ENCODE measurements around the gene MAN1A2.

The MAN1A2 gene

GRCh38 chr1:117335376-117336086 lies 31.7 kb upstream of the MAN1A2 start:
- no peaks in the 10 kb centered on the region for H3K4me1 ChIP-seq (ENCODE audit: low read depth, poor library complexity, severe bottlenecking)
- no peaks in the 10 kb centered on the region for H4K20me1 ChIP-seq (ENCODE audit: insufficient read depth)
- H3K4me2 ChIP-seq, result no peak overlapping the region
- H3K4me3 ChIP-seq (IDR thresholded peaks at IDR 0.05; ENCODE audit: insufficient read depth, low read depth, low read length), result no peak overlapping the region
- H3K79me2 ChIP-seq (ENCODE audit: insufficient read depth, low read depth), result no peaks in the 10 kb centered on the region
- H3K27me3 ChIP-seq (ENCODE audit: insufficient read depth, low read depth), result no peaks in the 10 kb centered on the region
- H3K36me3 ChIP-seq (ENCODE audit: insufficient read depth), result no peaks in the 10 kb centered on the region
- no peak for TF ChIP-seq CTCF (conservative IDR thresholded peaks at IDR 0.05; ENCODE audit: low read depth, low read length)
- H3K27ac ChIP-seq, result no peak overlapping the region
- no peak overlapping the region for H2AFZ ChIP-seq (ENCODE audit: low read depth)
- no peak overlapping the region for H3K9ac ChIP-seq

- Histone ChIP-seq H4K20me1 (ENCODE audit: insufficient read depth) (no peaks in the 10 kb centered on the region), H3K27me3 (ENCODE audit: insufficient read depth, low read depth) (no peaks in the 10 kb centered on the region), H2AFZ (ENCODE audit: low read depth) (no peak overlapping the region), H3K4me3 (IDR thresholded peaks at IDR 0.05; ENCODE audit: insufficient read depth, low read depth, low read length) (no peak overlapping the region), H3K9ac (no peak overlapping the region), H3K36me3 (ENCODE audit: insufficient read depth) (no peaks in the 10 kb centered on the region), H3K79me2 (ENCODE audit: insufficient read depth, low read depth) (no peaks in the 10 kb centered on the region), H3K27ac (no peak overlapping the region), H3K4me1 (ENCODE audit: low read depth, poor library complexity, severe bottlenecking) (no peaks in the 10 kb centered on the region), H3K4me2 (no peak overlapping the region)
- TF ChIP-seq CTCF (conservative IDR thresholded peaks at IDR 0.05; ENCODE audit: low read depth, low read length), result no peak
These were observed 31.0 kb upstream of the MAN1A2 start for GRCh38 chr1:117336088-117336817.

- H3K36me3 ChIP-seq (ENCODE audit: insufficient read depth), result no peaks in the 10 kb centered on the region
- peak overlapping the region; percentile 12; the same call in 1 of the 2 replicates for H2AFZ ChIP-seq (ENCODE audit: low read depth)
- H3K79me2 ChIP-seq (ENCODE audit: insufficient read depth, low read depth), result no peaks in the 10 kb centered on the region
- TF ChIP-seq CTCF (conservative IDR thresholded peaks at IDR 0.05; ENCODE audit: low read depth, low read length), result no peak
- no peak overlapping the region for H3K4me2 ChIP-seq
- H3K27me3 ChIP-seq (ENCODE audit: insufficient read depth, low read depth), result no peaks in the 10 kb centered on the region
- no peak overlapping the region for H3K27ac ChIP-seq
- no peaks in the 10 kb centered on the region for H4K20me1 ChIP-seq (ENCODE audit: insufficient read depth)
- H3K4me1 ChIP-seq (ENCODE audit: low read depth, poor library complexity, severe bottlenecking), result peaks cover 4% of the 10 kb centered on the region
- H3K9ac ChIP-seq, result no peak overlapping the region
- no peak overlapping the region for H3K4me3 ChIP-seq (IDR thresholded peaks at IDR 0.05; ENCODE audit: insufficient read depth, low read depth, low read length)
These were observed 27.2 kb upstream of the MAN1A2 start for GRCh38 chr1:117339866-117340700.

GRCh38 chr1:117341123-117341522 lies 26.1 kb upstream of the MAN1A2 start:
- Histone ChIP-seq H3K79me2 (ENCODE audit: insufficient read depth, low read depth) (no peaks in the 10 kb centered on the region), H3K4me2 (no peak overlapping the region), H3K27me3 (ENCODE audit: insufficient read depth, low read depth) (no peaks in the 10 kb centered on the region), H3K27ac (no peak overlapping the region), H3K9ac (no peak overlapping the region), H4K20me1 (ENCODE audit: insufficient read depth) (no peaks in the 10 kb centered on the region), H2AFZ (ENCODE audit: low read depth) (no peak overlapping the region), H3K4me1 (ENCODE audit: low read depth, poor library complexity, severe bottlenecking) (peaks cover 4% of the 10 kb centered on the region), H3K36me3 (ENCODE audit: insufficient read depth) (no peaks in the 10 kb centered on the region), H3K4me3 (IDR thresholded peaks at IDR 0.05; ENCODE audit: insufficient read depth, low read depth, low read length) (no peak overlapping the region)
- TF ChIP-seq CTCF (conservative IDR thresholded peaks at IDR 0.05; ENCODE audit: low read depth, low read length), result no peak
